ENCODE data around the gene TAMALIN. TPM values are rescaled to one million over a fixed set of nuclear protein-coding genes. Genes with fewer than 3 reads are reported as not detected.

Gene TAMALIN
- total RNA-seq, 4 donors from 2014 or later = 11.8 to 18.0 (median 16.1) TPM

DNA sequence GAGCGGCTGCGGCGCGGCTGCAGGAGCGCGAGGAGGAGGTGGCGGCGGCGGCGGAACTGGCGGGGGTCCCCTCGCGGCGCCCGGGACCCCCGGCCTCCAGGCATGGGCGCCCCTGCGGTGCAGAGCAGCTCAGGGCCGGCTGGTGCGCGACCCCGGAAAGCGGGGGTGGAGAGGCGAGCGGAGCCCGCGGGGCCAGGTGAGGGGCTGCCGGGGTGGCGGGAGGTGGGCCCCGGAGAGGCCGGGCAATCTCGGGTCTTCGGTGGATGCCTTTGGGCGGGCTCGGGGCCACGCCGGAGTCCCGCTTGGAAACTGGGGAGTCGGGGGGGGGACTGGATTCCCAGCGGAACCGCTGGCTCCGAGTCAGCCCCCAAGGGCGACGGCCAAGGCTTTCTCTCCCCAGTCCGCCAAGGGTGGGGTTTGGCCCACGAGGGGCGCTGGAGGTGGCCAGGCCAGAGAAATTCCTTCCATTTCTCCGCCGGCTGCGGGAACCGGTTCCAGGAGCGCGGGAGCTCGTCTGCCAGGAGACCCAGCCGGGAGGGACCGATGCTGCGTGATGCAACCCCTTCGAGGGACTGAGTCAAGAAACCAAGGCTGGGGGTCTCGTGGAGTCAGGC lies 30.6 kb downstream of the TAMALIN start:
- H3K4me3 ChIP-seq = peak overlapping the region; percentile 60 to 81
- H3K36me3 ChIP-seq = no peaks in the 10 kb centered on the region
- ATAC-seq = peak; percentile 34
- H3K27ac ChIP-seq = peak overlapping the region; percentile 91 to 98 (median 95)
- 0% methylated on average over 12 of the region's 59 CpGs; no CpG with 5 or more reads in 1 of the 2 donors for WGBS, 2 donors (ENCODE audit: low coverage in 1 of 2)
- no peaks in the 10 kb centered on the region for H3K9me3 ChIP-seq
- TF ChIP-seq, protein P1, sequence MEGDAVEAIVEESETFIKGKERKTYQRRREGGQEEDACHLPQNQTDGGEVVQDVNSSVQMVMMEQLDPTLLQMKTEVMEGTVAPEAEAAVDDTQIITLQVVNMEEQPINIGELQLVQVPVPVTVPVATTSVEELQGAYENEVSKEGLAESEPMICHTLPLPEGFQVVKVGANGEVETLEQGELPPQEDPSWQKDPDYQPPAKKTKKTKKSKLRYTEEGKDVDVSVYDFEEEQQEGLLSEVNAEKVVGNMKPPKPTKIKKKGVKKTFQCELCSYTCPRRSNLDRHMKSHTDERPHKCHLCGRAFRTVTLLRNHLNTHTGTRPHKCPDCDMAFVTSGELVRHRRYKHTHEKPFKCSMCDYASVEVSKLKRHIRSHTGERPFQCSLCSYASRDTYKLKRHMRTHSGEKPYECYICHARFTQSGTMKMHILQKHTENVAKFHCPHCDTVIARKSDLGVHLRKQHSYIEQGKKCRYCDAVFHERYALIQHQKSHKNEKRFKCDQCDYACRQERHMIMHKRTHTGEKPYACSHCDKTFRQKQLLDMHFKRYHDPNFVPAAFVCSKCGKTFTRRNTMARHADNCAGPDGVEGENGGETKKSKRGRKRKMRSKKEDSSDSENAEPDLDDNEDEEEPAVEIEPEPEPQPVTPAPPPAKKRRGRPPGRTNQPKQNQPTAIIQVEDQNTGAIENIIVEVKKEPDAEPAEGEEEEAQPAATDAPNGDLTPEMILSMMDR (IDR thresholded peaks at IDR 0.05) = no peak
- peak; percentile 52 for TF ChIP-seq POLR2AphosphoS5 (IDR thresholded peaks at IDR 0.05)
- TF ChIP-seq POLR2A (IDR thresholded peaks at IDR 0.05) = peak in 1 of 2 donors; percentile 23
- no peak for TF ChIP-seq EP300 (IDR thresholded peaks at IDR 0.05)
- H3K27me3 ChIP-seq = no peaks in the 10 kb centered on the region
- H3K4me1 ChIP-seq = peaks cover 0 to 75% (median 28%) of the 10 kb centered on the region in 3 donors

DNA sequence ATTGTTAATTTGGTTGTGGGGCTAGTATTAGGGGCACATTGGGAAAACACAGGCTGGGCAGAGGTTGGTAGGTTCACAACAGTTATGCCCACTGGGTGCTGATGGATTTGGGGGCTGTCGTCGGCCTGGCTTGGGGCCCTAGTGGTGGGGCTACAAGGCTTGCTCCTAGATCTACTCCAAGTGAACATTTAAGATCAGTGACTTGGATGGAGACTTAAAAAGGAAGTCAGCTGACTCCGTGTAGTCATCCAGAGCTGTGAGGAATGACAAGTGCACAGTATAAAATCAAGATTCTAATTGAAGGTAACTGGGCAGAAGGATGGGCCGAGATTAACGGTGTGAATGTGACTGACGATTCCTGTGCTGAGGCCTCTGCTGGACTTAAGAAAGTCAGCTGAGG lies 31.7 kb downstream of the TAMALIN start:
- peaks cover 0 to 78% (median 28%) of the 10 kb centered on the region in 3 donors for H3K4me1 ChIP-seq
- peak overlapping the region in 1 of 2 donors; percentile 81 for H3K4me3 ChIP-seq
- no peaks in the 10 kb centered on the region for H3K36me3 ChIP-seq
- no peaks in the 10 kb centered on the region for H3K27me3 ChIP-seq
- WGBS, 2 donors (ENCODE audit: low coverage in 1 of 2) = 29 to 60% methylated on average over 1 to 3 of the region's 6 CpGs
- no peak for ATAC-seq
- no peaks in the 10 kb centered on the region for H3K9me3 ChIP-seq
- TF ChIP-seq, protein P1 (IDR thresholded peaks at IDR 0.05) = no peak
- peak overlapping the region; percentile 91 to 98 (median 95) for H3K27ac ChIP-seq

- Histone ChIP-seq H3K27me3 (no peaks in the 10 kb centered on the region), H3K4me1 (peaks cover 5 to 85% (median 46%) of the 10 kb centered on the region in 3 donors), H3K4me3 (no peak overlapping the region), H3K9me3 (no peaks in the 10 kb centered on the region), H3K27ac (peak overlapping the region in 3 of 4 donors; percentile 92 to 98 (median 98)), H3K36me3 (no peaks in the 10 kb centered on the region)
- TF ChIP-seq EP300 (IDR thresholded peaks at IDR 0.05) (no peak), POLR2A (IDR thresholded peaks at IDR 0.05) (no peak), POLR2AphosphoS5 (IDR thresholded peaks at IDR 0.05) (no peak)
- TF ChIP-seq, protein P1 (IDR thresholded peaks at IDR 0.05) = no peak
- ATAC-seq = no peak
- whole genome bisulfite sequencing, 2 donors (ENCODE audit: low coverage in 1 of 2) = 70 to 80% methylated on average over 1 to 3 of the region's 3 CpGs
These were observed 34.3 kb downstream of the TAMALIN start for GRCh38 chr12:52041035-52041434.

DNA sequence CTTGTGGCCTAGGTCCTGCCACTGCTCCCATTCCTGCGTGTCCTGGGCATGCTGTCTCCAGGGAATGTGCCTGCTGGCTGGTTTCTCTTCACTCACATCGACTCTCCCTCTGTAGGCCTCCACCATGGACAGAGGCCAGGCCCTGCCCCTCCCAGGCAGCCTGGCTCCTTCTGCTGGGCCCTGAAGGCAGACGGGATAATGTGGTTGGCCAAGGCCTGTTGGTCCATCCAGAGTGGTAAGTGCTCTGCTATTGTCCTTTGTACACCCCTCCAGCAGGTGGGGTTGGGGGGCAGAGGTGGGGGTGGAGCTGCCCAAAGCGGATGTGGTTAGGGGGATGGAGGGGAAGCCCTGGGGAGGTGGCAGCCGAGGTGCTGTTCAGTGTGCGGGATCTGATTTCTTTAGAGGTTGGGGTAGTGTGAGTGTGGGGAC lies 35.0 kb downstream of the TAMALIN start:
- H3K9me3 ChIP-seq = no peaks in the 10 kb centered on the region
- no peak overlapping the region for H3K4me3 ChIP-seq
- no peaks in the 10 kb centered on the region for H3K27me3 ChIP-seq
- H3K27ac ChIP-seq = peak overlapping the region; percentile 88 to 98 (median 95)
- 92% methylated on average over 3 of the region's 6 CpGs; no CpG with 5 or more reads in 1 of the 2 donors for WGBS, 2 donors (ENCODE audit: low coverage in 1 of 2)
- H3K36me3 ChIP-seq = no peaks in the 10 kb centered on the region
- ATAC-seq = no peak
- TF ChIP-seq EP300 (IDR thresholded peaks at IDR 0.05) (no peak), POLR2AphosphoS5 (IDR thresholded peaks at IDR 0.05) (no peak)
- TF ChIP-seq, protein P1 (IDR thresholded peaks at IDR 0.05) = peak in 1 of 4 experiments; percentile 8
- H3K4me1 ChIP-seq = peaks cover 5 to 85% (median 44%) of the 10 kb centered on the region in 3 donors

All from gastroesophageal sphincter (tissue), 4 donors.